ENCODE results near the gene LRRIQ1.

DNA sequence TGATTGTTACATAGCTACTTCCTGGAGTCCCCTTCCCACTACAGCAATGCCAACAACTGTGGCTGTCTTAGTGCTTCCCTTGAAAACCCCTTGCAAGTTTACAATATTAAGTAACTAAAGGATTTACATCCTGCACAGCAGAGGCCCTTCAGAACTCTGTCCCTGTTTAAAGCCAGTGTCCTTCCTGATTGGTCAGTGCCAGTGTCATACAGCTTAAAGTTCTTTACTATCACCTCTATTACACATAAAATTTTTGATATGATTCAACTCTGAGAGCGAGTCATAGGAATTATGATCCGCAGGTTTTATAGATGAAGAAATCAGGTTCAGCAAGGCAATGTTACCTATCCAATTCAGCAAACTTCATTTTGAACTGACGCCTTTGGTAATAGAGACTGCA, 152.5 kb downstream of the LRRIQ1 start:
- TF ChIP-seq, protein P1, sequence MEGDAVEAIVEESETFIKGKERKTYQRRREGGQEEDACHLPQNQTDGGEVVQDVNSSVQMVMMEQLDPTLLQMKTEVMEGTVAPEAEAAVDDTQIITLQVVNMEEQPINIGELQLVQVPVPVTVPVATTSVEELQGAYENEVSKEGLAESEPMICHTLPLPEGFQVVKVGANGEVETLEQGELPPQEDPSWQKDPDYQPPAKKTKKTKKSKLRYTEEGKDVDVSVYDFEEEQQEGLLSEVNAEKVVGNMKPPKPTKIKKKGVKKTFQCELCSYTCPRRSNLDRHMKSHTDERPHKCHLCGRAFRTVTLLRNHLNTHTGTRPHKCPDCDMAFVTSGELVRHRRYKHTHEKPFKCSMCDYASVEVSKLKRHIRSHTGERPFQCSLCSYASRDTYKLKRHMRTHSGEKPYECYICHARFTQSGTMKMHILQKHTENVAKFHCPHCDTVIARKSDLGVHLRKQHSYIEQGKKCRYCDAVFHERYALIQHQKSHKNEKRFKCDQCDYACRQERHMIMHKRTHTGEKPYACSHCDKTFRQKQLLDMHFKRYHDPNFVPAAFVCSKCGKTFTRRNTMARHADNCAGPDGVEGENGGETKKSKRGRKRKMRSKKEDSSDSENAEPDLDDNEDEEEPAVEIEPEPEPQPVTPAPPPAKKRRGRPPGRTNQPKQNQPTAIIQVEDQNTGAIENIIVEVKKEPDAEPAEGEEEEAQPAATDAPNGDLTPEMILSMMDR (IDR thresholded peaks at IDR 0.05): no peak
- no peak for TF ChIP-seq EZH2 (IDR thresholded peaks at IDR 0.05)
